ENCODE measurements around the gene LMO4. TPM values are rescaled to one million over a fixed set of nuclear protein-coding genes. Genes with fewer than 3 reads are reported as not detected.

LMO4 gene
- total and polyA plus RNA-seq, 12 donors = 10.3 to 26.9 (median 21.3) TPM

- TF ChIP-seq POLR2A (IDR thresholded peaks at IDR 0.05) = no peak
- no peak for TF ChIP-seq CTCF (IDR thresholded peaks at IDR 0.05)
- H3K4me1 ChIP-seq (replicated peaks in 1 of 2) = no peaks in the 10 kb centered on the region
- intact Hi-C loops (cut with DNase I) = no loop called here
- 59 to 71% (median 69%) methylated on average over 11 of the region's 11 CpGs for WGBS, 4 donors
- H3K4me3 ChIP-seq = no peak overlapping the region
- H3K36me3 ChIP-seq (replicated peaks in 1 of 2) = no peaks in the 10 kb centered on the region
- DNase-seq = no peak
- no peaks in the 10 kb centered on the region for H3K27me3 ChIP-seq
- no peak overlapping the region for H3K27ac ChIP-seq
- no peaks in the 10 kb centered on the region for H3K9me3 ChIP-seq (replicated peaks in 1 of 3)
Observed at GRCh38 chr1:87295445-87296110, 33.1 kb upstream of the LMO4 start.

- Histone ChIP-seq H3K4me3 (no peak overlapping the region), H3K36me3 (replicated peaks in 1 of 2) (no peaks in the 10 kb centered on the region), H3K27me3 (no peaks in the 10 kb centered on the region), H3K27ac (no peak overlapping the region), H3K9me3 (replicated peaks in 1 of 3) (no peaks in the 10 kb centered on the region), H3K4me1 (replicated peaks in 1 of 2) (no peaks in the 10 kb centered on the region)
- no peak for DNase-seq
- intact Hi-C loops (cut with DNase I) = no loop called here
- 77 to 85% (median 80%) methylated on average over 6 of the region's 6 CpGs for WGBS, 4 donors
- no peak for TF ChIP-seq CTCF (IDR thresholded peaks at IDR 0.05)
- TF ChIP-seq POLR2A (IDR thresholded peaks at IDR 0.05) = no peak
Observed at GRCh38 chr1:87296206-87296605, 32.5 kb upstream of the LMO4 start.

- Histone ChIP-seq H3K9me3 (replicated peaks in 1 of 3) (no peaks in the 10 kb centered on the region), H3K36me3 (replicated peaks in 1 of 2) (no peaks in the 10 kb centered on the region), H3K4me1 (replicated peaks in 1 of 2) (no peaks in the 10 kb centered on the region), H3K27ac (no peak overlapping the region), H3K27me3 (no peaks in the 10 kb centered on the region), H3K4me3 (no peak overlapping the region)
- TF ChIP-seq POLR2A (IDR thresholded peaks at IDR 0.05) (no peak), CTCF (IDR thresholded peaks at IDR 0.05) (no peak)
- 66 to 91% (median 86%) methylated on average over 1 of the region's 1 CpG for WGBS, 4 donors
- no peak for DNase-seq
- intact Hi-C loops (cut with DNase I) = no loop called here
Observed at GRCh38 chr1:87299661-87300060, 29.0 kb upstream of the LMO4 start.

GRCh38 chr1:87300628-87301027 is 28.1 kb upstream of the LMO4 start:
- no peak overlapping the region for H3K27ac ChIP-seq
- no peak overlapping the region for H3K4me3 ChIP-seq
- no peak for DNase-seq
- H3K36me3 ChIP-seq (replicated peaks in 1 of 2) = no peaks in the 10 kb centered on the region
- H3K4me1 ChIP-seq (replicated peaks in 1 of 2) = no peaks in the 10 kb centered on the region
- TF ChIP-seq POLR2A (IDR thresholded peaks at IDR 0.05) = no peak
- TF ChIP-seq CTCF (IDR thresholded peaks at IDR 0.05) = no peak
- 85 to 89% (median 86%) methylated on average over 8 of the region's 8 CpGs for WGBS, 4 donors
- intact Hi-C loops (cut with DNase I) = no loop called here
- H3K27me3 ChIP-seq = no peaks in the 10 kb centered on the region
- H3K9me3 ChIP-seq (replicated peaks in 1 of 3) = no peaks in the 10 kb centered on the region

Measured in adrenal gland (tissue), 12 donors.